Karpas-422 (cell line): ENCODE measurements around the gene SMARCD3. TPM values are rescaled to one million over a fixed set of nuclear protein-coding genes. Genes with fewer than 3 reads are reported as not detected.

ENCODE experiments used
- DNase-seq: peaks from one replicate; pipeline ENCODE4 v3.0.0-alpha.2; 2015
- H2AFZ ChIP-seq: fragments of 200-600 bp; sonication (generic); 2 replicates; pipeline ENCODE4 v1.6.1; 2014; ENCODE audit warnings: antibody characterized with exemption, low read length, mixed read lengths
- H3K27ac ChIP-seq: fragments of 200-600 bp; sonication (generic); 2 replicates; pipeline ENCODE4 v1.5.1; 2014; ENCODE audit warnings: mild to moderate bottlenecking, low read length, moderate library complexity
- H3K27me3 ChIP-seq: fragments of 200-600 bp; sonication (generic); 2 replicates; pipeline ENCODE4 v1.6.1; 2014; ENCODE audit warnings: low read length, mixed read lengths
- H3K36me3 ChIP-seq: fragments of 200-600 bp; sonication (generic); 2 replicates; pipeline ENCODE4 v1.6.1; 2014; ENCODE audit warnings: low read length, mixed read lengths; ENCODE audit not compliant: insufficient read depth
- H3K4me1 ChIP-seq: fragments of 200-600 bp; sonication (generic); 2 replicates; pipeline ENCODE4 v1.6.1; 2014; ENCODE audit warnings: mild to moderate bottlenecking, low read length, mixed read lengths
- H3K4me2 ChIP-seq: fragments of 200-600 bp; sonication (generic); 2 replicates; pipeline ENCODE4 v1.6.1; 2014; ENCODE audit warnings: low read length, low read depth, mild to moderate bottlenecking; ENCODE audit not compliant: poor library complexity, severe bottlenecking
- H3K4me3 ChIP-seq: fragments of 200-600 bp; sonication (generic); 2 replicates; pipeline ENCODE4 v1.5.1; 2014; ENCODE audit warnings: mild to moderate bottlenecking, antibody characterized with exemption, low read length, mixed read lengths
- H3K79me2 ChIP-seq: fragments of 200-600 bp; sonication (generic); 2 replicates; pipeline ENCODE4 v1.6.1; 2014; ENCODE audit warnings: mild to moderate bottlenecking, low read length, mixed read lengths
- H3K9ac ChIP-seq: fragments of 200-600 bp; sonication (generic); 2 replicates; pipeline ENCODE4 v1.6.0; 2014; ENCODE audit warnings: low read length
- H3K9me2 ChIP-seq: fragments of 200-600 bp; sonication (generic), shearing (Covaris generic); replicated peaks from 2 replicates; pipeline ENCODE4 v1.6.0; 2014; ENCODE audit warnings: mild to moderate bottlenecking, low read length, moderate library complexity; ENCODE audit not compliant: insufficient read depth
- H3K9me3 ChIP-seq: fragments of 300-700, 200-600 bp; sonication (generic); 2 replicates; pipeline ENCODE4 v1.6.1; 2014; ENCODE audit warnings: low read length, mixed read lengths
- H4K20me1 ChIP-seq: fragments of 200-600 bp; sonication (generic); 2 replicates; pipeline ENCODE4 v1.6.1; 2014; ENCODE audit warnings: mild to moderate bottlenecking, antibody characterized with exemption, low read length, low read depth; ENCODE audit not compliant: insufficient read depth
- total RNA-seq: library from RNA; depleted of rRNA; stranded (reverse); fragments of >200 nt; shearing (Covaris generic); gene quantifications from 2 replicates; pipeline ENCODE4 v1.2.3, GENCODE V29; 2014; ENCODE audit warnings: low replicate concordance

The SMARCD3 gene
- total RNA-seq, 1 experiment from 2014 or later = 3.2 TPM

GRCh38 chr7:151232091-151232916 lies 16.2 kb downstream of the SMARCD3 start, which contains the start of gene CHPF2:
TSS of gene CHPF2 (plus strand) at chr7:151232483. CDS start at chr7:151234012, 1,529 bp downstream.
- peak; percentile 97 for DNase-seq
- Histone ChIP-seq H3K27me3 (no peaks in the 10 kb centered on the region), H3K36me3 (no peaks in the 10 kb centered on the region), H3K4me2 (peak within 1 kb of the TSS; percentile 77), H3K9ac (peak within 1 kb of the TSS; percentile 89), H3K4me3 (peak within 1 kb of the TSS; percentile 94), H3K9me3 (no peaks in the 10 kb centered on the region), H3K9me2 (no peaks in the 10 kb centered on the region), H3K27ac (peak within 1 kb of the TSS; percentile 33), H3K79me2 (peaks cover 28% of the 10 kb centered on the region), H4K20me1 (peaks cover 13% of the 10 kb centered on the region; the same call in 1 of the 2 replicates), H2AFZ (peak within 1 kb of the TSS; percentile 80; the same call in 1 of the 2 replicates), H3K4me1 (peaks cover 27% of the 10 kb centered on the region)

- H3K9me3 ChIP-seq = no peaks in the 10 kb centered on the region
- peak overlapping the region; percentile 77 for H3K4me2 ChIP-seq
- peaks cover 29% of the 10 kb centered on the region for H3K4me1 ChIP-seq
- peak overlapping the region; percentile 94; the same call in 1 of the 2 replicates for H3K4me3 ChIP-seq
- H3K36me3 ChIP-seq = no peaks in the 10 kb centered on the region
- H4K20me1 ChIP-seq = peaks cover 13% of the 10 kb centered on the region; the same call in 1 of the 2 replicates
- H3K79me2 ChIP-seq = peaks cover 36% of the 10 kb centered on the region
- H3K9me2 ChIP-seq = no peaks in the 10 kb centered on the region
- no peak overlapping the region for H2AFZ ChIP-seq
- no peaks in the 10 kb centered on the region for H3K27me3 ChIP-seq
- DNase-seq = no peak
- 0 out of 2 replicates have a peak overlapping the region, but pooled peaks have one; percentile 89 for H3K9ac ChIP-seq
- no peak overlapping the region for H3K27ac ChIP-seq
Measured at GRCh38 chr7:151231080-151231479, 17.4 kb downstream of the SMARCD3 start.

- H3K27me3 ChIP-seq = no peaks in the 10 kb centered on the region
- H3K9me2 ChIP-seq = no peaks in the 10 kb centered on the region
- H3K27ac ChIP-seq = no peak overlapping the region
- H3K9ac ChIP-seq = no peak overlapping the region
- peaks cover 43% of the 10 kb centered on the region for H3K79me2 ChIP-seq
- peaks cover 39% of the 10 kb centered on the region for H3K4me1 ChIP-seq
- H3K4me3 ChIP-seq = no peak overlapping the region
- no peak for DNase-seq
- H3K9me3 ChIP-seq = no peaks in the 10 kb centered on the region
- no peak overlapping the region for H3K4me2 ChIP-seq
- peaks cover 14% of the 10 kb centered on the region; the same call in 1 of the 2 replicates for H3K36me3 ChIP-seq
- H4K20me1 ChIP-seq = peaks cover 22% of the 10 kb centered on the region; the same call in 1 of the 2 replicates
- no peak overlapping the region for H2AFZ ChIP-seq
Measured at GRCh38 chr7:151229249-151229648, 19.2 kb downstream of the SMARCD3 start.

GRCh38 chr7:151228024-151228866 lies 20.2 kb downstream of the SMARCD3 start:
- no peak for DNase-seq
- Histone ChIP-seq H3K79me2 (peaks cover 33% of the 10 kb centered on the region), H3K4me2 (peak overlapping the region; percentile 77), H4K20me1 (peaks cover 14% of the 10 kb centered on the region; the same call in 1 of the 2 replicates), H3K9ac (peak overlapping the region; percentile 70), H3K36me3 (peaks cover 22% of the 10 kb centered on the region), H3K27me3 (no peaks in the 10 kb centered on the region), H3K4me1 (peaks cover 30% of the 10 kb centered on the region), H3K27ac (no peak overlapping the region), H3K9me3 (no peaks in the 10 kb centered on the region), H3K9me2 (no peaks in the 10 kb centered on the region), H2AFZ (0 out of 2 replicates have a peak overlapping the region, but pooled peaks have one; percentile 40), H3K4me3 (peak overlapping the region; percentile 68)

- Histone ChIP-seq H3K36me3 (peaks cover 30% of the 10 kb centered on the region), H2AFZ (peak within 1 kb of the TSS; percentile 40; the same call in 1 of the 2 replicates), H3K9me3 (no peaks in the 10 kb centered on the region), H3K9me2 (no peaks in the 10 kb centered on the region), H3K4me2 (peak within 1 kb of the TSS; percentile 87), H3K4me1 (peaks cover 29% of the 10 kb centered on the region), H3K27me3 (no peaks in the 10 kb centered on the region), H3K9ac (peak within 1 kb of the TSS; percentile 70), H3K4me3 (peak within 1 kb of the TSS; percentile 68), H3K27ac (no peak within 1 kb of the TSS), H4K20me1 (peaks cover 9% of the 10 kb centered on the region; the same call in 1 of the 2 replicates), H3K79me2 (peaks cover 24% of the 10 kb centered on the region)
- peak; percentile 99 for DNase-seq
Measured at GRCh38 chr7:151226875-151227782, 21.4 kb downstream of the SMARCD3 start, which contains the start of gene ABCF2. TSS of gene ABCF2 (minus strand) at chr7:151227205. CDS start at chr7:151226458, 747 bp downstream.

- Histone ChIP-seq H3K9me2 (no peaks in the 10 kb centered on the region), H3K27me3 (no peaks in the 10 kb centered on the region), H3K4me2 (peak overlapping the region; percentile 87), H3K79me2 (peaks cover 24% of the 10 kb centered on the region), H4K20me1 (peaks cover 9% of the 10 kb centered on the region; the same call in 1 of the 2 replicates), H3K9me3 (no peaks in the 10 kb centered on the region), H3K27ac (no peak overlapping the region), H2AFZ (no peak overlapping the region), H3K36me3 (peaks cover 30% of the 10 kb centered on the region), H3K4me3 (peak overlapping the region; percentile 68), H3K9ac (peak overlapping the region; percentile 70), H3K4me1 (peaks cover 24% of the 10 kb centered on the region)
- no peak for DNase-seq
Measured at GRCh38 chr7:151226560-151226874, 22.0 kb downstream of the SMARCD3 start.

- Histone ChIP-seq H3K27ac (no peak overlapping the region), H2AFZ (no peak overlapping the region), H3K36me3 (peaks cover 30% of the 10 kb centered on the region), H3K9me2 (no peaks in the 10 kb centered on the region), H3K9ac (peak overlapping the region; percentile 70), H3K27me3 (no peaks in the 10 kb centered on the region), H3K79me2 (peaks cover 24% of the 10 kb centered on the region), H3K9me3 (no peaks in the 10 kb centered on the region), H3K4me2 (peak overlapping the region; percentile 87), H3K4me3 (peak overlapping the region; percentile 68), H4K20me1 (peaks cover 9% of the 10 kb centered on the region; the same call in 1 of the 2 replicates), H3K4me1 (peaks cover 19% of the 10 kb centered on the region)
- DNase-seq = no peak
Measured at GRCh38 chr7:151225948-151226510, 22.5 kb downstream of the SMARCD3 start.
